ENCODE measurements around the gene RTF2.
A peak's percentile ranks its signal among the peaks of the same experiment; 100 is the strongest.
"Not testable (repeated sequence)": the region's sequence is repeated elsewhere in the genome, so short reads cannot be mapped to it uniquely, and the experiment has no call there.

Gene RTF2

DNA sequence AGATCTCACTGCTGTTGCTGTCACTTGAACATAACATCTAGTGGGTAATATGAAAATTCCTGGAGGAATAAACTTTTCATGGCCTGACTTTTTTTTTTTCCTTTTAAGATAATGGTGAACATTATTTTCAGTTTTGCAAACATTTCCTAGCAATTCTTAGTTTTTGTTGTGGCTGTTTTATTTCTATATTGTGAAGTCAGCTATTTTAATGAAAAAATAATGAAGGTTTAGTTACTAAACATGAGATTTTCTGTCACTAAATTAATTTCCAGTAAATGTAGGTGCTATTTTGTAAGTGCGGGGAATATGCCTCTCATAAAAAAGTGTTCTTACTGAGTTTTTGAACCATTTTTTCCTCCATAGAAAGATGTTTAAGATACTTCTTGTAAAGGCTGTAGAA is 32.7 kb downstream of the RTF2 start:
- no peak for DNase-seq (ENCODE audit: low spot score)

DNA sequence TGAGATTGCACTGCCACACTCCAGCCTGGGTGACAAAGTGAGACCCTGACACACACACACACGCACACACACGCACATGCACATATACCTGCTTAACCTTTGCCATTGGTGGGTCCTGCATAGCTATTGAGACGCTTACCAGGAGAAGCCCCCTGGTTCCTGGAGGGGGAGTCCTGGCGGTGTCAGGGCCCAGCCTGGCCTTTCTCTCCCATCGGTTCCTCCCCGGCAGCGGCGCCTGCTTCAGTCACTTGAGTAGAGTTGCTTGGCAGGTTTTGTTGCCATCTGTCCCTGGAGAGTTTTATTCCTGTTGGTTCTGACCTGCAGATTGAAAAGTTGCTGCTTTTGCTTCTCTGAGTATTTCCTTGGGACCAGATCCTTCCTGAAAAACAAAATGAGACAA is 35.5 kb downstream of the RTF2 start:
- DNase-seq (ENCODE audit: low spot score) = no peak

DNA sequence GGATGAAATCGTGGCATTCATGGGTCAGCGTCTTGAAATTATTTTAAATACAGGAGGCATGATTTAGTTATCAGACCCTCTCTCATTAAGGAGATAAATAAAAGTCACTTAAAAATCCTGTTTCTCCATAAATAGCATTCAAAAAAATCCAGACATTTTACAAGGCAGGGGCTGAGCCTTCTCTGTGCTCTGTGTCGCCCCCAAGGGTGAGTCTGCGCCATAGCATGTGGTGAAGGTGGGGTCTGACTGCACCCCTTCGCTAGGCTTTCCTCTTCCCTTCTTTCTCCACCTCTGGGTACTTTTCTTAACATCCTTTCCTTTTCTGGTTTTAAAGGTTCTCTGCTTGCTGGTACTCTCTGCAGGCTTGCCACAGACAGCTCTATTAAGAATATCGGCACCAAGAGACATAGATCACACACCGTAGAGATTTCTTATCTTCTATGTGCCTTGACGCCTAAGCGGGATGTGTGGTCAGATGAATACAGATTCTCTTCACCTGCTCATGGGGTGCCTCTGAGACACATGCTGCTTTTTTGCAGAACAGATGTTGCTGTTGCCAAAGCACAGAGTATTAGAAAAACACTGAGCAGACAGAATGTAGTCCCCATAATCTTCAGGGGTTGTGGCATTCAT is 36.1 kb downstream of the RTF2 start:
- DNase-seq (ENCODE audit: low spot score) = no peak

DNA sequence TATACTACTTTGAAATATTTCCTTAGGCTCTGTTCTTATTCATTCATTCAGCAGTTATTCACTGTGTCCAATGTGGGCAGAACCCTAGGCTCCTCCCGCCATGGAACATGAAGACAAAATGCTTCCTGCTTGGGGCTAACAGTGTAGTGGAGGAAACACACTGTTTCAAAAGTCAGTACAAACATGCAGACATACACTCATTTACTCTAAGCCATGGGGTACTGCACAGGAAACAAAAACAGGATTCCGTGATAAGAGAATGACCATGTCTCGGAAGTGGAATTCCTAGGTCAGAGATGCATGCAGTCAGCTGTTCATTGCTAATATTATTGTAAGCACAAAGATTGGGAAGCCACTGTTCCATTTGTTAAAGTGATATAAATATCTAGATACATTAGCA is 37.7 kb downstream of the RTF2 start:
- DNase-seq (ENCODE audit: low spot score) = no peak

DNA sequence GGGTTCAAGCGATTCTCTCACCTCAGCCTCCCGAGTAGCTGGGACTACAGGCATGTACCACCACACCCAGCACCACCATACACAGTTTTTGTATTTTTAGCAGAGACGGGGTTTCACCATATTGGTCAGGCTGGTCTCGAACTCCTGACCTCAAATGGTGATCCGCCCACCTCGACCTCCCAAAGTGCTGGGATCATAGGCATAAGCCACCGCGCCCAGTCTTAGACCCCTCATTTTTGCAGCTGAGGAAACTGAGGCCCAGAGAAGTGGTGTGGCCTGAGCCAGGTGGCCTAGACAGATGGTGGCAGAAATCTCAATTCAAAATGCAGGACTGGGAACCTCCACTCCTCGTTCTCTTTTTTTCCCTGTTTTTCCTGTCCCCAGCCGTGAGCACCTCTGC is 43.5 kb downstream of the RTF2 start:
- no peak for DNase-seq (ENCODE audit: low spot score)

DNA sequence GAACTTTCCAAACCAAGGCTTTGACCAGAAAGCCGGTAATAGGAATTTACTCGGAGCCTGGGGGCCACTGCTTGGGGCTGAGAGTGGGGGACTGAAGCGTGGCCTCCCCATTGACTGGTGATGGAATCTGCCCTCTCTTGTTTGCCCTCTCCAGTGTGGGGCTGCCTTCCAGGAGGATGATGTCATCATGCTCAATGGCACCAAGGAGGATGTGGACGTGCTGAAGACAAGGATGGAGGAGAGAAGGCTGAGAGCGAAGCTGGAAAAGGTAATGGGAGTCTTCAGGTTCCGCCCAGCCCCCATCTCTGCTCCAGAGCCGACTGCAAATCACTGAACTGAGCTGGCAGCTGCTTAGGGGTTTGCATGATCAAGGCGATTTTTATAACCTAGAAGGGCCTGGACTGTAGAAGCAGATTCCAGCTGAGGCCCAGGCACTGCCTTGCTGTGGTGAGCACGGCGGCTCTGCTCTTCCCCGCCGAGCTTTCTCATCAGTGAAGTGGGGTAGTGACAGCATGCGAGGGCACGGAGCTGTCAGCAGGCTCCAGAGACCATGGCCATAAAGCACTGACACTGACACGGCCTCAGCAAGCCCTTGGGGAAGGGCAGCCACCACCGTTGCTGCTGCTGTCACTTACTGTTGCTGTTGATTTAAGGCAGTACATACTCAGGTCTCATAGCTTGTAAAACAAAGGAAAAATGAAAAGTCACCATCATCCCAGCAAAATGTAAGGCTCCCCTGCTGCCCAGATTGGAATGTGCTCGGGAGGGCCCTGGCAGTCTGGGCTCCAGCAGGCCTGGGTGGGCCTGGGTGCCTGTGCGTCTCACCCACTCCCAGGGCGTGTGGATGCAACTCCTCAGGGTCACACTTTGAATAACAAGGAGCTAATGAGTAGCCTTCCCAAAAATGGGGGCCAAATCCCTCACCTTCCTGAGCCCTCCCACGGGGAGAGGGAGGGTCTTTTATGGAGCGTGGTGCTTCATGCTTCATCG is 45.0 kb downstream of the RTF2 start:
- no peak for DNase-seq (ENCODE audit: low spot score)

DNA sequence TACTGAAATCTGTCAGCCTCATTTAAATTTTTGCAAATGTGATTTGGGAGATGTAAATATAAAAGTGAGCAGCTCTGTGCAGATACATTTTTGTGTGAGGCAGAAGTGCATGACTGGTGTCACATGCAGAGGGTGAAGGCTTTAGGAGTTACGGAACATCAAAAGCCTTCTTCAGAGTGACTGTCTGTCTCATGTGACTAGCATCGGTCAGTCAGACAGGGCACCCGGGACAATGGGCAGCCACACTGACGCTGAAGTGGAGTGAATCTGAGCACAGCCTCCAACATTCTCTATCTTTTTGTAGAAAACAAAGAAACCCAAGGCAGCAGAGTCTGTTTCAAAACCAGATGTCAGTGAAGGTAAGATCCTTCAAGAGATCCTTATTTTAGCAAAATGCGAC is 48.2 kb downstream of the RTF2 start:
- DNase-seq (ENCODE audit: low spot score) = no peak

DNA sequence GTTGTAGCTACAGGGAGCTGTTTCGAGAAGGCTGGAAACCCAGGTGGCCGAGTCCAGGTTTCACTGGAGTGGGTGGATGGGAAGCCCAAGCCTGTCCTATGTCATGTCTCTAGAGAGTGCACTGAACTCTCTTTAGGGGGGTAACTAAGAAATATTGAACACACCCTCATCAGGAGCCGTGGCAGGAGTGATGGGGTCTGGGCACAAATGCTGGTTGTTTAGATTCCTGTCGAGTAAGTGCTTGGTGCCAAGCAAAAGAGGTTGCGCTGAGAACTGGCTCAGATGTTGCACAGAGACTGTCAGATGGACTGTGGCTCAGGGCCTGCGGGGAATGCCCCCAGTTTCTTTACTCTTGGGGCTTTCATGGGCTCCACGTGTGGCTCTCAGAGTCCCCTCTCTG is 48.8 kb downstream of the RTF2 start:
- DNase-seq (ENCODE audit: low spot score) = no peak

DNA sequence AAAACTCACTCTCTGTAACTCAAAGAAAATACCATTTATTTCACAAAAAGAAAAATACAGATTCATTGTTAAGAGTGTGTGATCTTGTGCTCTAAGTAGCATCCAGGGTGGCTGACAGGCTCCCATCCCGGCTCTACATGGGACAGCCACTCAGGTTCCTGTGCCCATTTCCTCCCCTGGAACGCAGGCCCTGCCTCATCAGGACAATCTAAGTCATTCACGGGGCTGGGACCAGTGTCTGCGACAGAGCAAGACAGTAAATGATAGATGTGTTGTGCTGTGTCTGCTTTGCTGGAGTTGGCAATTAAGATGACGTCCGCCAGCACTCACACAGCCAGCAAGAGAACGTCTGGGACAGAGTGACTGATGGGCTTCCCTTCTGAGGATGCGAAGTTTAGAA is 49.2 kb downstream of the RTF2 start:
- DNase-seq (ENCODE audit: low spot score) = no peak

DNA sequence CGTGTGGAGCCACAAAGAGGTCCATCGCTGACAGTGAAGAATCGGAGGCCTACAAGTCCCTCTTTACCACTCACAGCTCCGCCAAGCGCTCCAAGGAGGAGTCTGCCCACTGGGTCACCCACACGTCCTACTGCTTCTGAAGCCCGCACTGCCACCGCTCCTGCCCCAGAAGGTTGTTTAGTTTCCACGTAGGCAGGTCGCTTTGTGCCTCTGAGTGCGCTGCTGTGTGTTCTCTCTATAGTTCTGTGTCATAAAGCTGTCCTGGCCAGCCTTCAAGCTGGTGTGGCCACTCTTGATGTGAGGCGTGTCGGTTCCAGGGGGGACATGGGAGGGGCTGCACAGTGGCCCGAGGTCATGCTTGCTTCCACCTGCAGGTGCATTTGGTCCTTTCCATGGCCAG is 49.7 kb downstream of the RTF2 start:
- no peak for DNase-seq (ENCODE audit: low spot score)

DNA sequence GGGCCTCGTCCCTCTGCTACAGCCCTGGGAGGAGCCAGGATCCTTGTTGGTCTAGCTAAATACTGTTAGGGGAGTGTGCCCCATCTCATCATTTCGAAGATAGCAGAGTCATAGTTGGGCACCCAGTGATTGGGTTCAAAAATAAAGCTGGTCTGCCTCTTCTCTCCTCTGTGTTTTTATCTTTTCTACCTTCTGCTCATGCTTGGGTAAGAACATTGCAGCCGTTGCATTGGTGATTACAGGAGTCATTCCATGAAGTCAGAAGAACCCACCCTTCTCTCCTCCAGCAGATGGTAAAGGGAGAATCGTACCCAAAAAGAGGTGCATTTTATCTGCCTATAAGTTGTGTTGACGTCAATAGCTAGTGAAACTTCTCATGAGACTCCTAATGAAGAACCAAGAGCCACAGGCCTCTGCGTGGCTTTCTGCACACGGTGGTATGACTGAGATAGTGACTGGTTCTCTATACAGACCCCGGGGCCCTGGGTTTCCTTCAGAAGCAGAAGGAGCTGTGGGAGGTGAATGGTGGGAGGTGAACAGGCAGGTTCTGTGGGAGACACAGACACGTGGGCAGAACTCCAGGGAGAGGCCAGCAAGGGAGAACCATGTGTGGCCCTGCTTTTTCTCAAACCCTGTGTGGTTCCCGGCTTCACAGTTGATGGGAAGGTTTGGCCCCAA is 50.4 kb downstream of the RTF2 start:
- DNase-seq (ENCODE audit: low spot score) = peak; percentile 10

DNA sequence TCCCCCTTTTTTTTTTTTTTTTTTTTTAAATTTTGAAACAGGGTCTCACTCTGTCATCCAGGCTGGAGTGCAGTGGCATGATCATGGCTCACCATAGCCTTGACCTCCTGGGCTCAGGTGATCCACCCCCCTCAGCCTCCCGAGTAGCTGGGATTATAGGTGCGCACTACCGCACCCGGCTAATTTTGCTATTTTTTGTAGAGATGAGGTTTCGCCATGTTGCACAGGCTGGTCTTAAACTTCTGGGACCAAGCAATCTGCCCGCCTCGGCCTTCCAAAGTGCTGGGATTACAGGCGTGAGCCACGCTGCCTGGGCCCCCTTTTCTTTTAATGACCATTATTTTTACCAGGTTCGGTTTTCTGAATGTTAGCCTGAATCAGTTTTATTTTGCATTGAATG is 51.1 kb downstream of the RTF2 start:
- no peak for DNase-seq (ENCODE audit: low spot score)

DNA sequence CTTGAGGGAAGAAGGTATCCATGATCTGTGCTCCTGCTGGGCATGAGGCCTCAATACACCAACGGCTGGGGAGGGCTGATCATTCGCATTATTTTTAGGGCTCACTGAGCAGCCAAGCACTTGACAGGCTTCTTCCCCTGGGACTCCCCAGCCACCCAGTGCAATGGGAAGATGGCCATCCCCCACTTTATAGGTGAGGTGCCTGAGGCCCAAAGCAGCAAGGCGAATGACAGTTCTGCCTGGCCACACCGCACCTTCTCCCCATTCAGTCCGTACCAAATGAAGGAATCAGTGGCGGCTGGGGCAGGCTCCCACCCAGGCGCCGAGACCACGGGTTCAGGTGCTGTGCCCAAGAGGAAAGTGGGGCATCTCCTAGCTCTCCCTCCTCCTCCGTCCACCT is 51.8 kb downstream of the RTF2 start:
- no peak for DNase-seq (ENCODE audit: low spot score)

DNA sequence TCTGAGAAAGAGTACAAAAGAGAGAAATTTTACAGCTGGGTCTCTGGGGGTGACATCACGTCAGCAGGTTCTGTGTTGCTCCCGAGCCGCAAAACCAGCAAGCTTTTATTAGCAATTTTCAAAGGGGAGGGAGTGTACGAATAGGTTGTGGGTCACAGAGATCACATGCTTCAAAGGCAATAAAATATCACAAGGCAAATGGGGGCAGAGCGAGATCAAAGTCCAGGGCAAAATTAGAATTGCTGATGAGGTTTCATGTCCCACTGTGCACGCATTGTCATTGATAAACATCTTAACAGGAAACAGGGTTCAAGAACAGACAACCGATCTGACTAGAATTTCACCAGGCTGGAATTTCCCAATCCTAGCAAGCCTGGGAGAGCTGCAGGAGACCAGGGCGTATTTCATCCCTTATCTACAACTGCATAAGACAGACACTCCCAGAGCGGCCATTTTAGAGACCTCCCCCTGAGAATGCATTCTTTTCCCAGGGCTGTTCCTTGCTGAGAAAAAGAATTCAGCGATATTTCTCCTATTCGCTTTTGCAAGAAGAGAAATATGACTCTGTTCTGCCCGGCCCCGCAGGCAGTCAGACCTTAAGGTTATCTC is 52.4 kb downstream of the RTF2 start:
- DNase-seq (ENCODE audit: low spot score) = not testable (repeated sequence)

DNA sequence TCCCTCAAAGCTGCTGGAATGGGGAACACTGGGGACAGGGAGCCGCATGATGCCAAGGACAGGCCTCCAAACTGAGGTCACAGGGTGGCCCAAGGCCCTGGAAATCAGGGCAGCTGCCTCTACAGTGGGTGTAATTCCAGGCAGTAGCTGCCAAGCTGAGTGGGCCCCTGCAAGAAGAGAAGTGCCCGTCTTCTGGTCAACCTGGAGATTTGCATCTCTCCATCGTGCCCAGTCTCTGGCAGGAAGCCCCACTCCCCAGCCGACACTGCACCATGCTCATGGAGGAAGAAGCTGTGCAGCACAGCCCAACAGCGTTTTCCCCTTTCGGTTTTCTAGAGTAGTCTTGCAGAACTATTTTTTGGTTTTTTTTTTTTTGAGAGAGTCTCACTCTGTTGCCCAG is 53.9 kb downstream of the RTF2 start:
- no peak for DNase-seq (ENCODE audit: low spot score)

DNA sequence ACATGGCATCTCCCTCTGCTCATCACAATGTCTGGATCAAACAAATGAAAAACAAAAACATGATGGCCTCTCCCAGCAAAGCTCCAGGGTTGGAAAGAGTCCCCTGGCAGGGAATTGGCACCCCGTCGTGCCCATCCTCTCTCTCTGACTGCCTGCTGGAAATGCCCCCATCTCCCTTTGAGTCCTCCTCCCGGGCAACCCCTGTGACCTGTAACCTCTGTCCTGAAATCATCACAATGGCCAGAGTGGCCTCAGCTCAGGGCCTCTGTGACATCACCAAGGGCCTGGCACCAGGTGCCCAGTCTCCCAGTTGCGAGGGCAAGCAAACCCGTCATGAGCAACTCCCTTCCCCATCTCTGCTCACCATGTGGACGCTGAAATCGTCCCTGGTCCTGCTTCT is 56.0 kb downstream of the RTF2 start, which contains the start of gene FAM209A:
Gene FAM209A, plus strand, starts transcription at position 301 of the 400 bp plus-strand sequence. Its CDS starts 65 bp downstream, at position 366.
- not testable (repeated sequence) for DNase-seq (ENCODE audit: low spot score)

DNA sequence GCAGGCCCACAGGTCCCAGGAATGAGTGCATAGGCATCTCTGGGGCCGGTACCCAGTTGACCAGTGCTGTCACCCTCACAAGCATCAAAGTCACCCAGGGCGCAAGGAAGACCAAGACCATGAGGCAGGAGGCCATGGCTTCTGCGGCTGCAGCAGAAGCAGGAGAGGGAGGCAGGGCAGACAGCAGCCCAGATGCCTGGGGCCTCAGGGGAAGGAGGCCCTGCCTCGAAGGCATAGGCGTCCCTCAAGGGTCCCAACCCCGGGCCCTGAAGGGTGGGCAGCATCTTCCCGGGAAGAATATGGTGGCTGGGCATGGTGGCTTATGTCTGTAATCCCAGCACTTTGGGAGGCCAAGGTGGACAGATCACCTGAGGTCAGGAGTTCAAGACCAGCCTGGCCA is 59.1 kb downstream of the RTF2 start:
- DNase-seq (ENCODE audit: low spot score) = no peak

DNA sequence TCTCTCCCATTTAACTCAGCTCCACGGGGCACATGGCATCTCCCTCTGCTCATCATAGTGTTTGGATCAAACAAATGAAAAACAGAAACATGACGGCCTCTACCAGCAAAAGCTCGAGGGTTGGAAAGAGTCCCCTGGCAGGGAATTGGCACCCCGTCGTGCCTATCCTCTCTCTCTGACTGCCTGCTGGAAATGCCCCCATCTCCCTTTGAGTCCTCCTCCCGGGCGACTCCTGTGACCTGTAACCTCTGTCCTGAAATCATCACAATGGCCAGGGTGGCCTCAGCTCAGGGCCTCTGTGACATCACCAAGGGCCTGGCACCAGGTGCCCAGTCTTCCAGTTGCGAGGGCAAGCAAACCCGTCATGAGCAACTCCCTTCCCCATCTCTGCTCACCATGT is 64.5 kb downstream of the RTF2 start, which contains the start of gene FAM209B:
Gene FAM209B, plus strand, starts transcription at position 301 of the 400 bp plus-strand sequence. Its CDS starts 96 bp downstream, at position 397.
- DNase-seq (ENCODE audit: low spot score) = not testable (repeated sequence)

DNA sequence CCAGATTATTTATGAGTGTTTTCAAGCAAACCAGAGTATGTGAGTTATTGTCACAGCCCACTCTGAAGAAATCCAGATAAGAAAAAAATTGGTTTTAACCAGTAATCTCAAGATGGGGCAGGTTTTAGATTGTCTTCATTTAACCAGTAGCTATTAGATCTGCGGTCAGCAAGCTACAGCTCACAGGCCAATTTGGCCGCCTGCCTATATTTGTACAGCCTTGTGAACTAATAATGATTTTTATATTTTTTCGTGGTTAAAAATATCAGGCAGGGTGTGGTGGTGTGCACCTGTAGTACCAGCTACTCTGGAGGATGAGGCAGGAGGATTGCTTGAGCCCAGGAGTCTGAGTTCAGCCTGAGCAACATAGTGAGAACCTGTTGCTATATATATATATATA is 69.6 kb downstream of the RTF2 start:
- DNase-seq (ENCODE audit: low spot score) = no peak

DNA sequence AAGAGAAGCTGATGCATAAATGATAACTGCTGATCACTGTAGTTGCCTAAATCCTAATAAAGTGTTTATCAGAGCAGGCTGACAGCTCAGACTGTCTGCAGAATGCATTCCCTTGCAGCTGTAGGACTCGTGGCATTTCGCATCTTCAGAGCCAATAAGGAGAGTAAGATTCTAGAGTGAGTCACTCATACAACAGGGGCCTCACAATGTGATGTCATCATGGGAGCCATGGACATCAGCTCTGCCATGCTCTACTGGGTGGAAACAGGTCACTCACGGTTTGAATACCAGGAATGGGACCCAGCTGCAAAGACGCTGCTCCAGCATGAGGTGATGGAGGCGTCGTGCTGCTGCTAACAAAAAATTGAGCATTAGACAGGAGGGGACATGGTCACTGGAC is 72.0 kb downstream of the RTF2 start:
- DNase-seq (ENCODE audit: low spot score) = no peak

DNA sequence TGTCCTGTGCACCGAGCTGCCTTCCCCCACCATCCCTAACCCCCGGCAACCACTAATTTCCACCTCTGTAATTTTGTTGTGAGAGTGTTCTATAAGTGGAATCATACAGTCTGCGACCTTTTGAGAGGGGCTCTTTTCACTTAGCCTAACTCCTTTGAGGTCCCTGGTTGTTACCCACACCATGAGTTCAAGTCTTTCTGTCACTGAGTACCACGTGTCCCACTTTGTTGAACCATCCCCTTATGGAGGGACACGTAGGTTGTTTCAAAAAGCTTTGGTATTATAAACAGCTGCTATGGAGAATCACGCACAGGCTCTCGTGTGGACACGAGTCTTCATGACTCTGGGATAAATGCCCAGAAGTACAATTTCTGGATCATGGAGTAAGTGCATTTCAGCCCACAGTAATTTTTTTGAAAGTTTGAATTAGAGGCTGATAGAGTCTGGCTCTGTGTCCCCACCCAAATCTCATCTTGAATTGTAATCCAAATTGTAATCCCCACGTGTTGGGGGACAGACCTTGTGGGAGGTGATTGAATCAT is 74.1 kb downstream of the RTF2 start:
- DNase-seq (ENCODE audit: low spot score) = no peak

DNA sequence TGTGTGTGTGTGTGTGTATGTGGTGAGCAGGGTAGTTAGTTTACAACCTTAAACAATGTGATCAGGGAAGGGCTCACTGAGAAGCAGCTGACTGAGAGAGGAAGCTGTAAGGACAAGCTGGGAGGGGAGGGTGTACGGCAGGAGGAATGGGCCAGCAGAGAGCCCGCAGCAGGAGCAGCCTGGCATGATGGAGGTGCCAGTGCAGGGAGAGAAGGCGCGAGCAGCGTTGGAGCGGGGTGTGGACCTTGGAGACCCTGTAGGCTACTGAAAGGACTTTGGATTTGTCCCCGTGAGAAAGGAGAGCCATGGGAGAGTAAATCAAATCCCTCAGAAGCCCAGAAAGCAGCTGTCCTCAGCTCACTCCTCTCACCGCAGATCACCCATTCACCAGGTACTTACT is 83.1 kb downstream of the RTF2 start:
- no peak for DNase-seq (ENCODE audit: low spot score)
